Liver (tissue), 9 donors: Measurements from ENCODE around the gene SPHK1. TPM values are rescaled to one million over a fixed set of nuclear protein-coding genes. Genes with fewer than 3 reads are reported as not detected.

Source experiments
- DNase-seq: peaks from one replicate; pipeline ENCODE4 v3.0.0-alpha.2; 2017; ENCODE audit warnings: low spot score
- H3K27ac ChIP-seq, 2 donors: one replicate each; pipeline ENCODE4 v1.7.0; 2013; ENCODE audit warnings: inconsistent platforms in 2 of 2, low read length in 2 of 2, control low read depth in 1 of 2, low read depth in 1 of 2, mild to moderate bottlenecking in 1 of 2
- H3K27me3 ChIP-seq, 4 donors: one replicate each; pipeline versions ENCODE4 v1.6.1 to v1.7.0; 2013; ENCODE audit warnings: low read length in 3 of 4, inconsistent platforms in 1 of 4, mild to moderate bottlenecking in 1 of 4, moderate library complexity in 1 of 4; ENCODE audit not compliant: control insufficient read depth in 4 of 4, insufficient read depth in 4 of 4
- H3K36me3 ChIP-seq, 4 donors: one replicate each; pipeline versions ENCODE4 v1.6.1 to v1.7.0; 2013; ENCODE audit warnings: low read length in 3 of 4, mild to moderate bottlenecking in 3 of 4, low read depth in 1 of 4, moderate library complexity in 1 of 4; ENCODE audit not compliant: control insufficient read depth in 4 of 4, insufficient read depth in 3 of 4
- H3K4me1 ChIP-seq, 4 donors: one replicate each; pipeline versions ENCODE4 v1.6.1 to v1.7.0; 2013; ENCODE audit warnings: low read length in 3 of 4, mild to moderate bottlenecking in 3 of 4, moderate library complexity in 1 of 4; ENCODE audit not compliant: control insufficient read depth in 4 of 4, insufficient read depth in 4 of 4
- H3K4me3 ChIP-seq, 3 donors: one replicate each; pipeline versions ENCODE4 v1.6.1 to v1.7.0; 2013; ENCODE audit warnings: low read length in 3 of 3, control low read depth in 1 of 3, low read depth in 1 of 3, mild to moderate bottlenecking in 1 of 3
- H3K9ac ChIP-seq, 2 donors: one replicate each; pipeline ENCODE4 v1.7.0; 2013; ENCODE audit warnings: low read length in 2 of 2, mild to moderate bottlenecking in 2 of 2, moderate library complexity in 2 of 2, control low read depth in 1 of 2, low read depth in 1 of 2
- H3K9me3 ChIP-seq, 4 donors: one replicate each; pipeline versions ENCODE4 v1.6.1 to v1.7.0; 2013; ENCODE audit warnings: low read length in 3 of 4; ENCODE audit not compliant: control insufficient read depth in 4 of 4
- ATF3 ChIP-seq: IDR thresholded peaks from 2 replicates; pipeline ENCODE4 v1.6.1; 2016; ENCODE audit warnings: antibody characterized with exemption
- CTCF ChIP-seq: fragments of 150-350 bp; IDR thresholded peaks from 2 replicates; pipeline ENCODE4 v1.5.1; 2017; ENCODE audit warnings: improper control_type of control experiment, low read depth, low read length; ENCODE audit not compliant: missing input control
- EGR1 ChIP-seq, 2 donors: IDR thresholded peaks; 2 replicates each; pipeline ENCODE4 v1.6.1; 2016 to 2018; ENCODE audit warnings: antibody characterized with exemption in 2 of 2, low read depth in 2 of 2
- FOXA1 ChIP-seq: IDR thresholded peaks from 2 replicates; pipeline ENCODE4 v1.6.1; 2016; ENCODE audit warnings: antibody characterized with exemption
- FOXA2 ChIP-seq: IDR thresholded peaks from 2 replicates; pipeline ENCODE4 v1.6.1; 2016; ENCODE audit warnings: antibody characterized with exemption
- GABPA ChIP-seq, 2 donors: IDR thresholded peaks in 1 of 2; conservative IDR thresholded peaks in 1 of 2; 2 replicates each; pipeline ENCODE4 v1.6.1; 2016; ENCODE audit warnings: antibody characterized with exemption in 2 of 2, mild to moderate bottlenecking in 1 of 2, moderate library complexity in 1 of 2
- HNF4A ChIP-seq, 2 donors: conservative IDR thresholded peaks; 2 replicates each; pipeline ENCODE4 v1.6.1; 2016; ENCODE audit warnings: antibody characterized with exemption in 2 of 2, mild to moderate bottlenecking in 2 of 2
- HNF4G ChIP-seq: IDR thresholded peaks from 2 replicates; pipeline ENCODE4 v1.6.1; 2016; ENCODE audit warnings: antibody characterized with exemption
- JUND ChIP-seq, 2 donors: IDR thresholded peaks; 2 replicates each; pipeline ENCODE4 v1.6.1; 2016; ENCODE audit warnings: antibody characterized with exemption in 2 of 2
- MAX ChIP-seq: IDR thresholded peaks from 2 replicates; pipeline ENCODE4 v1.6.1; 2016; ENCODE audit warnings: antibody characterized with exemption
- NR2F2 ChIP-seq: IDR thresholded peaks from 2 replicates; pipeline ENCODE4 v1.6.1; 2016; ENCODE audit warnings: antibody characterized with exemption
- RAD21 ChIP-seq, 2 donors: IDR thresholded peaks; 2 replicates each; pipeline ENCODE4 v1.6.1; 2016; ENCODE audit warnings: antibody characterized with exemption in 2 of 2, mild to moderate bottlenecking in 2 of 2
- REST ChIP-seq: IDR thresholded peaks from 2 replicates; pipeline ENCODE4 v1.6.1; 2016; ENCODE audit warnings: antibody characterized with exemption, mild to moderate bottlenecking
- RXRA ChIP-seq, 2 donors: IDR thresholded peaks; 2 replicates each; pipeline ENCODE4 v1.6.1; 2017 to 2018; ENCODE audit warnings: antibody characterized with exemption in 2 of 2, mild to moderate bottlenecking in 1 of 2
- SP1 ChIP-seq: IDR thresholded peaks from 2 replicates; pipeline ENCODE4 v1.6.1; 2018; ENCODE audit warnings: antibody characterized with exemption, mild to moderate bottlenecking
- TAF1 ChIP-seq: conservative IDR thresholded peaks from 2 replicates; pipeline ENCODE4 v1.6.1; 2016; ENCODE audit warnings: antibody characterized with exemption, mild to moderate bottlenecking
- YY1 ChIP-seq: IDR thresholded peaks from 2 replicates; pipeline ENCODE4 v1.6.1; 2016; ENCODE audit warnings: antibody characterized with exemption, mild to moderate bottlenecking
- ZBTB33 ChIP-seq: IDR thresholded peaks from 2 replicates; pipeline ENCODE4 v1.6.1; 2016; ENCODE audit warnings: antibody characterized with exemption
- WGBS: extraction: QIAGEN DNeasy Blood & Tissue Kit; methylation state at CpG from one replicate; pipeline ENCODE4 v1.1.7; 2013; 5-methylcytosine and 5-hydroxymethylcytosine counted together
- polyA plus RNA-seq, 2 donors: library from polyadenylated mRNA; stranded (reverse) in 1 of 2; unstranded in 1 of 2; fragments of 200-250 nt in 1 of 2; fragments of >200 nt in 1 of 2; fragmentation: Nextera tagmentation in 1 of 2; extraction: Ambion mirVana in 1 of 2; gene quantifications; one replicate each; pipeline versions ENCODE4 v1.2.1 to v1.2.3, GENCODE V29; 2013 to 2015
- total RNA-seq, 2 donors: library from RNA; depleted of rRNA; stranded (reverse); fragments of >200 nt; gene quantifications; one replicate each; pipeline ENCODE4 v1.2.3, GENCODE V29; 2014
- donor health status: healthy.
- donor health status: healthy.
- donor health status: healthy.
- donor health status: healthy.
- donor health status: healthy.

Gene SPHK1
- total and polyA plus RNA-seq, 4 donors: 0.89 to 11.4 (median 1.1) TPM

- Histone ChIP-seq H3K4me1 (no peaks in the 10 kb centered on the region), H3K9ac (no peak overlapping the region), H3K27ac (no peak overlapping the region), H3K36me3 (peaks cover 7 to 52% (median 22%) of the 10 kb centered on the region in 4 donors), H3K27me3 (no peaks in the 10 kb centered on the region), H3K4me3 (no peak overlapping the region), H3K9me3 (no peaks in the 10 kb centered on the region)
- DNase-seq: no peak
- WGBS: 96% methylated on average over 15 of the region's 15 CpGs
- TF ChIP-seq ATF3 (no peak), REST (no peak), MAX (no peak), FOXA1 (no peak), NR2F2 (no peak), CTCF (no peak), YY1 (no peak), RXRA (IDR thresholded peaks at IDR 0.05) (no peak), HNF4A (conservative IDR thresholded peaks at IDR 0.05) (no peak), EGR1 (IDR thresholded peaks at IDR 0.05; ENCODE audit: low read depth in 2 of 2) (no peak), FOXA2 (no peak), HNF4G (no peak), JUND (IDR thresholded peaks at IDR 0.05) (no peak), SP1 (no peak), TAF1 (no peak), RAD21 (IDR thresholded peaks at IDR 0.05) (no peak), ZBTB33 (no peak), GABPA (IDR thresholded peaks at IDR 0.05 in 1 of 2, conservative IDR thresholded peaks at IDR 0.05 in 1 of 2) (no peak)
Measured at GRCh38 chr17:76395980-76396379, 11.6 kb downstream of the SPHK1 start.
